Vagina (tissue), 2 donors: Measurements from ENCODE around the gene KCNC3. TPM values are rescaled to one million over a fixed set of nuclear protein-coding genes. Genes with fewer than 3 reads are reported as not detected.
A peak's percentile ranks its signal among the peaks of the same experiment; 100 is the strongest.

ENCODE experiments used
- DNase-seq, 2 donors: peaks; one replicate each; pipeline ENCODE4 v3.0.0-alpha.2; 2017; ENCODE audit errors: extremely low spot score in 2 of 2
- H3K27ac ChIP-seq: fragments of 200-600 bp; sonication (generic); one replicate; pipeline ENCODE4 v1.5.1; 2019
- H3K27me3 ChIP-seq: fragments of 200-600 bp; sonication (generic); one replicate; pipeline ENCODE4 v1.5.1; 2019
- H3K36me3 ChIP-seq, 2 donors: fragments of 200-600 bp; sonication (generic); one replicate each; pipeline ENCODE4 v1.5.1; 2017 to 2019
- H3K4me1 ChIP-seq: fragments of 200-600 bp; sonication (generic); one replicate; pipeline ENCODE4 v1.5.1; 2019
- H3K4me3 ChIP-seq, 2 donors: fragments of 200-600 bp; sonication (generic); 1 replicate in 1 of 2; 2 replicates in 1 of 2; pipeline ENCODE4 v1.5.1; 2016 to 2019
- H3K9me3 ChIP-seq: fragments of 200-600 bp; sonication (generic); one replicate; pipeline ENCODE4 v1.5.1; 2019
- CTCF ChIP-seq, 3 experiments: fragments of 450-650 bp in 2 of 3; fragments of 200-600 bp in 1 of 3; sonication (generic) in 1 of 3; IDR thresholded peaks; one replicate each; pipeline ENCODE4 v1.5.1; 2017 to 2019; ENCODE audit warnings: antibody characterized with exemption in 3 of 3, mild to moderate bottlenecking in 2 of 3, moderate library complexity in 2 of 3
- POLR2A ChIP-seq, 2 donors: fragments of 450-650 bp; IDR thresholded peaks; one replicate each; pipeline ENCODE4 v1.6.1; 2017; ENCODE audit warnings: antibody characterized with exemption in 2 of 2, mild to moderate bottlenecking in 2 of 2, moderate library complexity in 2 of 2
- POLR2AphosphoS5 ChIP-seq, 2 donors: sonication (generic); formaldehyde crosslinking; IDR thresholded peaks; one replicate each; pipeline ENCODE4 v1.9.0; 2017; ENCODE audit warnings: antibody characterized with exemption in 2 of 2, mild to moderate bottlenecking in 2 of 2, low read depth in 1 of 2; ENCODE audit not compliant: insufficient read depth in 1 of 2
- intact Hi-C: fragments of 100-400 bp; cut with DNase I; formaldehyde crosslinking; loops from one replicate; pipeline ENCODE4 v1.15.1; 2023
- total RNA-seq: library from RNA; depleted of rRNA; stranded (reverse); fragments of >200 nt; gene quantifications from one replicate; pipeline ENCODE4 v1.2.3, GENCODE V29; 2016

KCNC3 gene
- total RNA-seq, 1 donor from 2014 or later = 0.98 TPM

DNA sequence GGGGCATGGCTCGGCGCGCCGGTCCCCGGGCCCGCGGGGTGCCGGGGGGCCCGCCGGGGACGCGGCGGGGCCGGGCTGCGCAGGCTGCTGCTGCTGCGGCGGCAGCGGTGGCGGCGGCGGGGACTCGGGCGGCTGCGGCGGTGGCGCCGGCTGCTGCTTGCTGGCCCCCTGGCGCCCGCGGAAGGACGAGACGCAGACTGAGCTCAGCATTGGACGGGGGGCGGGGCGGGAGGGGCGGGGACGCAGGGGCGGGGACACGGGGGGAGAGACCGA is 368 bp downstream of the KCNC3 start:
- Histone ChIP-seq H3K27ac (no peak overlapping the region), H3K27me3 (no peaks in the 10 kb centered on the region), H3K9me3 (no peaks in the 10 kb centered on the region), H3K4me3 (peak overlapping the region in 1 of 2 donors; percentile 28), H3K36me3 (no peaks in the 10 kb centered on the region), H3K4me1 (peaks cover 58% of the 10 kb centered on the region)
- intact Hi-C loops = no loop called here
- TF ChIP-seq CTCF (IDR thresholded peaks at IDR 0.05) = no peak
- no peak for TF ChIP-seq POLR2A (IDR thresholded peaks at IDR 0.05)
- TF ChIP-seq POLR2AphosphoS5 (IDR thresholded peaks at IDR 0.05; ENCODE audit: insufficient read depth in 1 of 2, low read depth in 1 of 2) = no peak
- no peak for DNase-seq

GRCh38 chr19:50328224-50328872 is 829 bp downstream of the KCNC3 start:
- H3K9me3 ChIP-seq = no peaks in the 10 kb centered on the region
- peak overlapping the region in 1 of 2 donors; percentile 28 for H3K4me3 ChIP-seq
- TF ChIP-seq POLR2A (IDR thresholded peaks at IDR 0.05) (no peak), CTCF (IDR thresholded peaks at IDR 0.05) (no peak), POLR2AphosphoS5 (IDR thresholded peaks at IDR 0.05; ENCODE audit: insufficient read depth in 1 of 2, low read depth in 1 of 2) (no peak)
- H3K4me1 ChIP-seq = peaks cover 56% of the 10 kb centered on the region
- intact Hi-C loops = no loop called here
- no peaks in the 10 kb centered on the region for H3K27me3 ChIP-seq
- DNase-seq = no peak
- no peaks in the 10 kb centered on the region for H3K36me3 ChIP-seq
- no peak overlapping the region for H3K27ac ChIP-seq

DNA sequence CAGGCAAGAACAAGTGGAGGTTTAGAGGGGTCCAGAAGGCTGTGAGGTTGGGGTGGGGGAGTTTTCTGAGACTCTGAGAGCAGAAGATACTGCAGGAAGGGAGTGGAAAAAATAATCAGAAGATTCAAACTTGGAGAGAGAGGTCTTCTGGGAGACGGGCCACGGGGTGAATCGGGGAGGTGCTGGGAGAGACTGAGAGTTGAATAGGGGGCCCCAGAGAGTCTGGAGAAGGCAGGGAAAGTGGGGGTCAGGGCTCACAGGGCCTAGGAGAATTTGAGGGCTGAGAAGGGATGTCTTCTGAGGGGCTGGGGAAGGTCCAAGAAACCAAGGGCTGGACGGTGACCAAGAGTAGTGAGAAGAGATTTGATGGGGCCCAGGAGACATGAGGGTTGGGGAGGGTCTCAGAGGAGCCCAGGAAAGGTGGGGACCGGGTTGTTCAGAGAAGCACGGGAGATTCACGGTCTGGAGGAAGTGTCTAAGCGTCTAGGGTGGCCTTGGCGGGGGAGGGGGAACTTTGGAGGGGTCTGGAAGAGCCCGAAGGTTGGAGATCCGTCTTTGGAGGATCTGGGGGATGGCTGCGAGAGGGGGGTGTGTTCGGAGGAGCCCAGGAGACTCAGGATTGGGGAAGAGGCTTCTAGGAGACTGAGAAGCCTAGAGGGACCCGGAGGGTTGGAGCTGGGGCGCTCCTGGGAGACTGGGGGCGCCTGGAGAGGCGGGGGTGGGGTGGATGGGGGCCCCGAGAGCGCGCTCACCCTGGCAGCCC is 1.5 kb downstream of the KCNC3 start:
- no peak for DNase-seq
- no peak overlapping the region for H3K27ac ChIP-seq
- TF ChIP-seq POLR2A (IDR thresholded peaks at IDR 0.05) = no peak
- TF ChIP-seq CTCF (IDR thresholded peaks at IDR 0.05) = no peak
- TF ChIP-seq POLR2AphosphoS5 (IDR thresholded peaks at IDR 0.05; ENCODE audit: insufficient read depth in 1 of 2, low read depth in 1 of 2) = no peak
- H3K27me3 ChIP-seq = no peaks in the 10 kb centered on the region
- H3K4me3 ChIP-seq = no peak overlapping the region
- H3K4me1 ChIP-seq = peaks cover 49% of the 10 kb centered on the region
- intact Hi-C loops = no loop called here
- no peaks in the 10 kb centered on the region for H3K9me3 ChIP-seq
- no peaks in the 10 kb centered on the region for H3K36me3 ChIP-seq

- H3K4me3 ChIP-seq = no peak overlapping the region
- intact Hi-C loops = no loop called here
- peaks cover 42% of the 10 kb centered on the region for H3K4me1 ChIP-seq
- DNase-seq = no peak
- TF ChIP-seq POLR2A (IDR thresholded peaks at IDR 0.05) = no peak
- no peak for TF ChIP-seq POLR2AphosphoS5 (IDR thresholded peaks at IDR 0.05; ENCODE audit: insufficient read depth in 1 of 2, low read depth in 1 of 2)
- H3K27ac ChIP-seq = no peak overlapping the region
- no peaks in the 10 kb centered on the region for H3K36me3 ChIP-seq
- no peaks in the 10 kb centered on the region for H3K27me3 ChIP-seq
- H3K9me3 ChIP-seq = no peaks in the 10 kb centered on the region
Measured at GRCh38 chr19:50327013-50327412, 2.2 kb downstream of the KCNC3 start.

DNA sequence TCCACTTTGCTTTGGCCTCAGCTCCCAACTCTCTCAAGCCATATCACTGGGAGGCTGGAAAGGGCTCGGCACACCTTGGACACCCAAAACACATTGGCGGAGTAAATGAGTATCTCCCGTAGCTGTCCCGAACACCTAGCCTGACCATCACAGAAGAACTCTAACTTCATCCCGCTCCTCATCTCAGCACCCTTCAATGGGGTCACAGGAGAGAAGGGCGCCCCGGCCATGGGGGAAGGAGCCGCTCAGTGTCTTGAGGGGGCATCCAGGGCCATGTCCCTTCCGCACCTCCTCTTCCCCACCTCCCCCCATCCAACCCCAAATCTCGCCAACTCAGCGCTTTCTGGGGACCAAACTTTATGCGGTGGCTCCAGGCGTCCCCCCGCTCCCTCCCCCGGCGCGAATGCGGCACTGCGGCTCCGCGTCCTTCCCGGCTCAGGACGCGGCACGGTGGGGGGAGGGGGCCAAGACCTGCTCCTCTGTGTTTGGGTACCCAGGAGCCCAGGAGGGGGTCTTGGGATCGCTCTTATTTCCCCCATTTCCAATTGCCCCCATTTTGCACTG is 3.0 kb downstream of the KCNC3 start:
- Histone ChIP-seq H3K27me3 (no peaks in the 10 kb centered on the region), H3K4me3 (no peak overlapping the region), H3K36me3 (no peaks in the 10 kb centered on the region), H3K4me1 (peaks cover 37% of the 10 kb centered on the region), H3K9me3 (no peaks in the 10 kb centered on the region), H3K27ac (no peak overlapping the region)
- intact Hi-C loops = no loop called here
- DNase-seq = no peak
- TF ChIP-seq CTCF (IDR thresholded peaks at IDR 0.05) (no peak), POLR2A (IDR thresholded peaks at IDR 0.05) (no peak), POLR2AphosphoS5 (IDR thresholded peaks at IDR 0.05; ENCODE audit: insufficient read depth in 1 of 2, low read depth in 1 of 2) (no peak)
